C4-2B (cell line): ENCODE data around the gene WNT4.

Source experiments
- H3K27ac ChIP-seq: fragments of 450-650 bp; 2 replicates; pipeline ENCODE4 v1.5.1; 2017
- ZFX ChIP-seq: fragments of 450-650 bp; IDR thresholded peaks from 2 replicates; pipeline ENCODE4 v1.6.1; 2017
- TF ChIP-seq, protein P1 (sequence below): fragments of 450-650 bp; conservative IDR thresholded peaks from 2 replicates; pipeline ENCODE4 v1.5.1; 2017; ENCODE audit warnings: mild to moderate bottlenecking

WNT4 gene

DNA sequence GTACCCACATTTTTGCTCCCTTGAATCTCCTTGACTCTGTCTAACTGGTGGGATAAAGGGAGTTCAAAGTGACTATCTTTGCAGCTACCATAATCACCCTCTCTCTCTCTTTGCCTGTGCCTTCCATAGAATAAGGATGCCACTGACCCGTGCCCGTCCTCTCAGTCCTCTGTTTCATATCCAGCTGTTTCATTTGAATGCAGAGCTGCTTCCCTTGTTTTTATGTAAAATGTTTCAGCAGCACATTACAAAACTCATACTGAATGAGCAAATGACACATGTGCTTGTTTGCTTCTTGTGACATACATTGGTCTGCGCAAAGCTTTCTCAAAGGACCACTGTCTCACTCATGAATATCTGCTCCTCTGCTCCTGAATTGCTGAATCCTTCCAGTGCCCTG is 52.0 kb downstream of the WNT4 start:
- no peak overlapping the region for H3K27ac ChIP-seq
- no peak for TF ChIP-seq ZFX
- TF ChIP-seq, protein P1, sequence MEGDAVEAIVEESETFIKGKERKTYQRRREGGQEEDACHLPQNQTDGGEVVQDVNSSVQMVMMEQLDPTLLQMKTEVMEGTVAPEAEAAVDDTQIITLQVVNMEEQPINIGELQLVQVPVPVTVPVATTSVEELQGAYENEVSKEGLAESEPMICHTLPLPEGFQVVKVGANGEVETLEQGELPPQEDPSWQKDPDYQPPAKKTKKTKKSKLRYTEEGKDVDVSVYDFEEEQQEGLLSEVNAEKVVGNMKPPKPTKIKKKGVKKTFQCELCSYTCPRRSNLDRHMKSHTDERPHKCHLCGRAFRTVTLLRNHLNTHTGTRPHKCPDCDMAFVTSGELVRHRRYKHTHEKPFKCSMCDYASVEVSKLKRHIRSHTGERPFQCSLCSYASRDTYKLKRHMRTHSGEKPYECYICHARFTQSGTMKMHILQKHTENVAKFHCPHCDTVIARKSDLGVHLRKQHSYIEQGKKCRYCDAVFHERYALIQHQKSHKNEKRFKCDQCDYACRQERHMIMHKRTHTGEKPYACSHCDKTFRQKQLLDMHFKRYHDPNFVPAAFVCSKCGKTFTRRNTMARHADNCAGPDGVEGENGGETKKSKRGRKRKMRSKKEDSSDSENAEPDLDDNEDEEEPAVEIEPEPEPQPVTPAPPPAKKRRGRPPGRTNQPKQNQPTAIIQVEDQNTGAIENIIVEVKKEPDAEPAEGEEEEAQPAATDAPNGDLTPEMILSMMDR: no peak

DNA sequence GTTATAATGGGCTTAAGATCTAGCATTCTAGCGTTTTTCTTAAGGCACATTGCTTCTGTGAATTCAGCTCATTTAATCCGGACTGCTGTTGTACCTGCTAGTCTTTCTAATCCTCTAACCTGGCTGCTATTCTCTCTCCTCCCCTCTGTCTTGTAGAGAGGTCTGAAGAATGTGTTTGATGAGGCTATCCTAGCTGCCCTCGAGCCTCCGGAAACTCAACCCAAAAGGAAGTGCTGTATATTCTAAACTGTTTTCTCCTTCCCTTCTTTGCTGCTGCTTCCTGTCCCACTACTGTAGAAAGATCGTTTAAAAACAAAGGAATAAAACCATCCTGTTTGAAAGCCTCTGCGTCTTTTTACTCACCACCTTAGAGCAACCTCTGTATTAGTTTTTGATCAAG is 53.1 kb downstream of the WNT4 start:
- TF ChIP-seq ZFX: no peak
- TF ChIP-seq, protein P1: no peak

DNA sequence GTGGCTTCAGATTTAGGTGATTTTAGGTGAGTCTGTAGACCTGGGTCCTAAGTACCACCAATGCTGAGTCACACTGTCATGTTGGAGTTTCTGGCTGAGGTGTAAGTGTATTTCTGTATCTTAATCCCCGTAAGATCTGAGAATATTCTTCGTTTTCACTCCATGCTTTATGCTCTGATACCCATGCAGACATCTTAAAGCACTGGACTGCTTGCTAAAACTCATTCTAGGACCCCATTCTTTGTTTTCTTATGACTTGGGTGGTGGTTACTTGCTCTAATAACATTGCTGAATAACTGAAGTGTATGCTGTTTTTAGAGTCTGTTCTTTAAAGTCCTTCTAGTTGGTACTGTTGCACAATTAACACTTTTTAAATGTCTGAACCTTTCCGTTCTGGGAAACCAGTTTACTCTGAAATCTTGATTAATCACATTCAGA is 53.7 kb downstream of the WNT4 start:
- TF ChIP-seq, protein P1: no peak
- no peak for TF ChIP-seq ZFX
- H3K27ac ChIP-seq: no peak overlapping the region

More for the DNA sequence above, 53.1 kb downstream of the WNT4 start:
- H3K27ac ChIP-seq: no peak overlapping the region

DNA sequence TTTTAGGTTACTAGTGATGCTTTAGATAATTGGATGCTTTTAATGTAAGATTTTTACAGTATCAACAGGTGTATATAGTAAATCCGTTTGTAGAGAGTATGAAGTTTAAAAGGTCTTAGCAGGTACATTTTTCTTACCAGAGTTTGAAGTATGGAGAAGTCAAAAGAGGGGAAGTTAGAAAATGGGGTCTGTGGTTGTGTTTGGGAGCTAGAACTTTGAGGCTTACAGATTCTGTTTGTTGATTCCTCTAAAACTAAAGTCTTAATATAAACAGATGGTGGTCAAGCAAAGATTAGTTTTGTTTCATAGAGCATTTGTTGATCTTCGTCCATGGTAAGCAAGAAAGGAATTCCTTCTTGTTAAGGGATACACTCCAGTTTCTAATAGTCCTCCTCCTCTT is 54.6 kb downstream of the WNT4 start:
- H3K27ac ChIP-seq: no peak overlapping the region
- no peak for TF ChIP-seq ZFX
- TF ChIP-seq, protein P1: no peak

DNA sequence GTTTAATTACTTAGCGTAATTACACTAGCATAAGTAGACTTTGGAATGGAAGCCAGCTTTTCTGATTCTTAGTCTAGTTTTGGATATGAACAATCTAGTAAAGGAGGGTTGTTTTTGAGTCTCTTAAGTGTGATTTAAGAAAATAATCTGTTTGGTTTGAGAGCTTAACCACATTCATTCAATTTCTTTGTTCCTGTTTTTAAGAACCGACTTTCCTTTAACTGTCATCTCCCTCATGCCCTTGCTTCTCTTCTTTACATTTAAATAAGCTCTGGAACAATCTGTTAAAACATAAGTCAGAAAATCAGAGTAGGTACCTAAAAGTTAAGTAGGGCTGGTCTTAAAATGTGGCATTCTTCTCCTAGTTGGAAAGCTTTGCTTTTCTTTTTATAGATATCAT is 62.7 kb downstream of the WNT4 start:
- TF ChIP-seq ZFX: no peak
- TF ChIP-seq, protein P1: no peak
- no peak overlapping the region for H3K27ac ChIP-seq

DNA sequence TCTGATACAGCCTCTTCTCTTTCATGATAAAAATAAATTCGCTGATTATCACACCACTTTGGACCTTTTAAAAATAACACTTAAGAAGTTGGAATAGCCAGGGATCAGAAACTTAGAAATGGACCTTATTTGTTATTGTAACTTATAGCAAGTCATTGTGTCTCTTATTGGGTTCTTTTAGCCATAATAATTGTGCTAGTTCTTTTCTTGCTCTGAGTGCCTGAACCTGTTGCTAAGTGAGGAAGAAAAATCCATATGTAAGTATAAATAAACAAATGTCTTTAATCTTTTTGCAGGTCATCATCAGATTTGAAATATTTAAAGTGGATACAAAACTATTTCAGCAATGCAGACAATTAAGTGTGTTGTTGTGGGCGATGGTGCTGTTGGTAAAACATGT is 64.8 kb downstream of the WNT4 start:
- no peak overlapping the region for H3K27ac ChIP-seq
- TF ChIP-seq, protein P1: no peak
- TF ChIP-seq ZFX: no peak

DNA sequence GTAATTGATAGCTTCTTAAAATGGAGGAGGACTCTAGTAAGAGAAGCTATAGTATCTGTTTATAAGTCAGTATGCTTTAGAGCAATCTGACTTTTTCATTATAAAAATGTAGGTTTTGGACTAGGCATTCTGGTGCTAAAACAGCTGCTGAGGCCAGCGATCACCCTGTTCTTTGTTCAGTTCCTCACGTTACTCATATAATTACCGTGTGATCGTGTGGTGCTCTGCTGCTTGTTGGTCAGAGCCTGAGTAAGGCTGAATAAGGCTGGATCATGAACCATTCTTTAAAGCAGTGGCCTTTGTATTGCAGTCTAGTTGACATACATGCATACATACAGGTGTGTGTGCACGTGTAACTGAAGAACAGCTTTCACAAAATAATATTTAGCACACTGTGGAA is 65.2 kb downstream of the WNT4 start:
- no peak overlapping the region for H3K27ac ChIP-seq
- no peak for TF ChIP-seq ZFX
- TF ChIP-seq, protein P1: no peak
